Measurements from ENCODE around the gene GEMIN8.

DNA sequence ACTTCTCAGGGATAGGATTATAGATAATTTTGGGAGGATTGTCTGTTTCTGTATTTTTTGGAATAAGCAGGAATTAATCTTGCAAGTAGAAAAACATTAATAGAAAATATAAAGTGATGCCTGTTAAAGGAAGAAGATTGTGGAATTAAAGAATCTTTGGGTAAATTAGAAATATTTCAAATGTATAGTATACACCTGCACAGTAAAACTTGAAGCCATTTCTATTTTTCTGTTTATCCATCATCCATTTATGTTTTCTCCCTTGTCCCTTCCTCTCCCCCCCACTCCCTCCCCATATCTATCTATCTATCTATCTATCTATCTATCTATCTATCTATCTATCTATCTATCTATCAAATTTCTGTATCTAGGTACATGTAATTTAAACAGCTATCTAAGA is 46.9 kb upstream of the GEMIN8 start:
- TF ChIP-seq, protein P1, sequence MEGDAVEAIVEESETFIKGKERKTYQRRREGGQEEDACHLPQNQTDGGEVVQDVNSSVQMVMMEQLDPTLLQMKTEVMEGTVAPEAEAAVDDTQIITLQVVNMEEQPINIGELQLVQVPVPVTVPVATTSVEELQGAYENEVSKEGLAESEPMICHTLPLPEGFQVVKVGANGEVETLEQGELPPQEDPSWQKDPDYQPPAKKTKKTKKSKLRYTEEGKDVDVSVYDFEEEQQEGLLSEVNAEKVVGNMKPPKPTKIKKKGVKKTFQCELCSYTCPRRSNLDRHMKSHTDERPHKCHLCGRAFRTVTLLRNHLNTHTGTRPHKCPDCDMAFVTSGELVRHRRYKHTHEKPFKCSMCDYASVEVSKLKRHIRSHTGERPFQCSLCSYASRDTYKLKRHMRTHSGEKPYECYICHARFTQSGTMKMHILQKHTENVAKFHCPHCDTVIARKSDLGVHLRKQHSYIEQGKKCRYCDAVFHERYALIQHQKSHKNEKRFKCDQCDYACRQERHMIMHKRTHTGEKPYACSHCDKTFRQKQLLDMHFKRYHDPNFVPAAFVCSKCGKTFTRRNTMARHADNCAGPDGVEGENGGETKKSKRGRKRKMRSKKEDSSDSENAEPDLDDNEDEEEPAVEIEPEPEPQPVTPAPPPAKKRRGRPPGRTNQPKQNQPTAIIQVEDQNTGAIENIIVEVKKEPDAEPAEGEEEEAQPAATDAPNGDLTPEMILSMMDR (IDR thresholded peaks at IDR 0.05; ENCODE audit: poor library complexity), result no peak
- TF ChIP-seq EZH2 (IDR thresholded peaks at IDR 0.05; ENCODE audit: borderline replicate concordance), result no peak
- no peak for TF ChIP-seq EZH2phosphoT487 (IDR thresholded peaks at IDR 0.05; ENCODE audit: low read depth, severe bottlenecking, unreplicated experiment)

All from hepatocyte (in vitro differentiated cells).